ENCODE data around the gene DCDC2.

DNA sequence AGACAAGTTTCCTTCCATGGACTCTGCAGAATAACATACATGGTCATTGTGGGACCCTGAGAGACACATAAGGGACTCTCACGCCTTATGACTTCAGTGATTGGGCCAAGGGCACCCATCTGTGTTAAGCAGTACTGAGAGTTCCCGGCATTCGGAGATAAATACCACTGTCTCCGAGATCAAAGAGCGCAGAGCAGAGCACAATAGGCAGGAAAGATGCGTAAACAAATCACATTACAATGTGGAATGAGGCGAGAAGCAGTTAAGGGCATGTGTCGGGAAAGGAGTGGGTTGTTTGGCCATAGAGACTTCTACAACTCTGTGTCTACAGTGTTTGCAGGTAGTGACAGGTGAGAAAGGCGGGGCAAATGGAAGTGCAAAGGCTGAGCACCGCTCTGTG, 174.3 kb downstream of the DCDC2 start:
- TF ChIP-seq CTCF (IDR thresholded peaks at IDR 0.05 in 4 of 5, conservative IDR thresholded peaks at IDR 0.05 in 1 of 5) (no peak), POLR2A (IDR thresholded peaks at IDR 0.05) (no peak)

All from gastrocnemius medialis (tissue), 4 donors.